ENCODE results near the gene HSFX4.
"Not testable (repeated sequence)": the region's sequence is repeated elsewhere in the genome, so short reads cannot be mapped to it uniquely, and the experiment has no call there.

GRCh38 chrX:149924434-149924833 lies 4.9 kb upstream of the HSFX4 start:
- TF ChIP-seq, protein P1, sequence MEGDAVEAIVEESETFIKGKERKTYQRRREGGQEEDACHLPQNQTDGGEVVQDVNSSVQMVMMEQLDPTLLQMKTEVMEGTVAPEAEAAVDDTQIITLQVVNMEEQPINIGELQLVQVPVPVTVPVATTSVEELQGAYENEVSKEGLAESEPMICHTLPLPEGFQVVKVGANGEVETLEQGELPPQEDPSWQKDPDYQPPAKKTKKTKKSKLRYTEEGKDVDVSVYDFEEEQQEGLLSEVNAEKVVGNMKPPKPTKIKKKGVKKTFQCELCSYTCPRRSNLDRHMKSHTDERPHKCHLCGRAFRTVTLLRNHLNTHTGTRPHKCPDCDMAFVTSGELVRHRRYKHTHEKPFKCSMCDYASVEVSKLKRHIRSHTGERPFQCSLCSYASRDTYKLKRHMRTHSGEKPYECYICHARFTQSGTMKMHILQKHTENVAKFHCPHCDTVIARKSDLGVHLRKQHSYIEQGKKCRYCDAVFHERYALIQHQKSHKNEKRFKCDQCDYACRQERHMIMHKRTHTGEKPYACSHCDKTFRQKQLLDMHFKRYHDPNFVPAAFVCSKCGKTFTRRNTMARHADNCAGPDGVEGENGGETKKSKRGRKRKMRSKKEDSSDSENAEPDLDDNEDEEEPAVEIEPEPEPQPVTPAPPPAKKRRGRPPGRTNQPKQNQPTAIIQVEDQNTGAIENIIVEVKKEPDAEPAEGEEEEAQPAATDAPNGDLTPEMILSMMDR (IDR thresholded peaks at IDR 0.05; ENCODE audit: insufficient read depth, low read length), result not testable (repeated sequence)
- not testable (repeated sequence) for TF ChIP-seq GABPA, POLR2AphosphoS5 (IDR thresholded peaks at IDR 0.05; ENCODE audit: low read depth)
